COR-L47 (cell line): Measurements from ENCODE around the gene PLCG1.
A peak's percentile ranks its signal among the peaks of the same experiment; 100 is the strongest.

Experiments
- DNase-seq: peaks from one replicate; lab custom pipeline; 2025; lab: John Stamatoyannopoulos, UW

Gene PLCG1

GRCh38 chr20:41167118-41167470 lies 29.8 kb downstream of the PLCG1 start:
- DNase-seq: no peak

- no peak for DNase-seq
These were observed 30.3 kb downstream of the PLCG1 start for GRCh38 chr20:41167481-41168253.

GRCh38 chr20:41168281-41169161 lies 31.2 kb downstream of the PLCG1 start:
- no peak for DNase-seq

GRCh38 chr20:41169162-41169690 lies 31.9 kb downstream of the PLCG1 start:
- DNase-seq: no peak

GRCh38 chr20:41169791-41170351 lies 32.5 kb downstream of the PLCG1 start:
- no peak for DNase-seq

- DNase-seq: no peak
These were observed 33.2 kb downstream of the PLCG1 start for GRCh38 chr20:41170386-41171105.

- no peak for DNase-seq
These were observed 34.5 kb downstream of the PLCG1 start for GRCh38 chr20:41171736-41172295.

GRCh38 chr20:41172296-41173140 lies 35.2 kb downstream of the PLCG1 start:
- DNase-seq: no peak

GRCh38 chr20:41173161-41173721 lies 35.9 kb downstream of the PLCG1 start:
- peak; percentile 50 for DNase-seq

- no peak for DNase-seq
These were observed 36.5 kb downstream of the PLCG1 start for GRCh38 chr20:41173791-41174341.

GRCh38 chr20:41174373-41174772 lies 37.0 kb downstream of the PLCG1 start:
- no peak for DNase-seq

GRCh38 chr20:41174782-41175181 lies 37.4 kb downstream of the PLCG1 start:
- no peak for DNase-seq

- DNase-seq: no peak
These were observed 37.9 kb downstream of the PLCG1 start for GRCh38 chr20:41175201-41175651.

- DNase-seq: no peak
These were observed 38.5 kb downstream of the PLCG1 start for GRCh38 chr20:41175727-41176330.

GRCh38 chr20:41176711-41177552 lies 39.6 kb downstream of the PLCG1 start:
- no peak for DNase-seq

- no peak for DNase-seq
These were observed 40.3 kb downstream of the PLCG1 start for GRCh38 chr20:41177636-41178035.

- DNase-seq: no peak
These were observed 41.2 kb downstream of the PLCG1 start for GRCh38 chr20:41178495-41178894.

- DNase-seq: peak; percentile 97
These were observed 41.6 kb downstream of the PLCG1 start for GRCh38 chr20:41178904-41179432.
